HG03139 (cell line): ENCODE results near the gene CHST2.

Experiments
- ATAC-seq: cut with Tn5 transposase; IDR thresholded peaks from one replicate; pipeline ENCODE4 v1.9.1; 2021; ENCODE audit not compliant: unreplicated experiment

The CHST2 gene

DNA sequence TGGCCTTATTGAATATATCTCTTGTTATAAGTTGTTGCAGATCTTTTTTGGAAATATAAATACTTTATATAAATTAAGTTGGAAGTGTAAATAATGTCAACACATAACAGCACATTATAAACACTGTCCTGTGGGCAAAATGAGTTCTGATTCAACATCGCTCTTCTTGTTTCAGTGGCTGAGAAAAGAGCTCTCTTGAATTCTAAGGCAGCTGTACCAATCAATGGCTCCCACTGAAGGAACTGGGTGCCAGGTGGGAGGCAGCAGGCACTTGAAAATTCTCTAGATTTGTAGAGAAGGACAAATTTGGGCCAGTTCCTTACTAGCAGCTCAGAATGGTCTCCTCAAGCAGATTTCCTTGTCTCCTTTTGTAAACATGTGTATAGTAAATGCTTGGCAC lies 45.6 kb downstream of the CHST2 start:
- ATAC-seq = no peak

- ATAC-seq = peak; percentile 59
Observed at GRCh38 chr3:143165612-143166285, 46.2 kb downstream of the CHST2 start.

DNA sequence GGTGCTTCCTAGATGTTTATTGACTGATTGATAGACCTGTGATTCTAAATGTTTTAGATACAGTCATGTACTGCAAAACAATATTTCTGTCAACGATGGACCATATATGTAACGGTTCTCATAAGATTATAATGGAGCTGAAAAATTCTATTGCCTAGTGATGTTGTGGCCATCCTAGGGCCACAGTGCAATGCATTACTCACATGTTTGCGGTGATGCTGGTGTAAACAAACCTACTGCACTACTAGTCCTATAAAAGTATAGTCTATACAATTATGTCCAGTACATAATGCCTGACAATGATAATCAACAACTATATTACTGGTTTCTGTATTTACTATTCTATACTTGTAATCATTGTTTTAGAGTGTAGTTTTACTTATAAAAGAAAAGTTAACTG lies 46.8 kb downstream of the CHST2 start:
- no peak for ATAC-seq

DNA sequence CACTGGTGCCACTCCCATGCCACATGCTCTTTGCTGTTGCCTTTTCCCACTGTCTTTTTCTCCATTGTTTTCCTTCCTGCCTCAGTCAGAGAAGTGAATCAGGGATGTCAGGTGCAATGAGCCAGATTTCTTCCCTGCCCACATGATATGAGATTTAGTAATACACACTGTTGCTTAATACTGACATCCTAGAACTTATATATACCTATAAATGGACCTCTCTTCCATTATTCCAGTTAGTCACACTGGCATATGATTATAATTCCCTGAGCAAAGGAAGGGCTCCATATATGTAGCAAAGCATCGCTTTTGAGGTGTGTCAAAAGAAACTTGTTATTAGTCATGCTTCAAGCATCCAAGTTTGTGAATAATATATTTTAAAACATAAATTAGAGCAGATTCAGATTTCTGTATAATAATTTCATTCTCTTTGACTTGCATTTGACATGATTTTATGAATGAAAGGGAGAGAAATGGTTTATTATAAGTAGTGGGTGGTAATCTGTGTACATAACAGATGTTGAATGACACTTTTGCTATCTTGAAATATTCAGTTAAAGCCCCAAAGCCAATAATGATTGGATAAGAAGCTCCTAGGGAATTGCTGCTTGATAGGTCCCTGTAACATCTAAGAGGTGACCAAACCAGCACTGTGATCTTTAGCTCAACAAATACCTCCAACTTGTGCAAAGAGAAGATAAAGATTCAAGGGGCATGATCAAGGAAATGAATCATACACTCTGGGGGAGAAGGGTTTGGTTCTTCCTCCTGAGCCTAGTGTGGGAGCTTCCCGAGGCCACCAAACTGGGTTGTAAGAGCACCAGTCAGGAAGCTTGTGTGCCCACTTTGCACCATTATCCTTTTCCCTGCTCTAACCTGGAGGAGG lies 48.6 kb downstream of the CHST2 start:
- ATAC-seq = no peak

DNA sequence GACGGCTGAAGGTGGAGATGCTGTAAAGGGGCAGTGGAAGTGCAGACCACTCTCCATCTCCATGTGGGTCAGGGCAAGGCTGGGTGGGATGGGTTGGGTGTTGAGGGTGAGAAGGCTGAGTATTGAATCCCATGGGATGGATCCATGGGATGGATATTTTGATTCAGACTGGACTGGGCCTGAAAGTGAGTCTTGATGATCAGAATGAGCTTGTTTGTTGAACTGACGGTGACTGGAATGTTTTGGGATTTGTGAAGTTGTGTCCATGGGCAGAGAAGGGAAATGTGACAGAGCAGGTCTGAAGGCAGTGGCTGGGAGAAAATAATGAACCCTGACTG lies 49.3 kb downstream of the CHST2 start:
- no peak for ATAC-seq

DNA sequence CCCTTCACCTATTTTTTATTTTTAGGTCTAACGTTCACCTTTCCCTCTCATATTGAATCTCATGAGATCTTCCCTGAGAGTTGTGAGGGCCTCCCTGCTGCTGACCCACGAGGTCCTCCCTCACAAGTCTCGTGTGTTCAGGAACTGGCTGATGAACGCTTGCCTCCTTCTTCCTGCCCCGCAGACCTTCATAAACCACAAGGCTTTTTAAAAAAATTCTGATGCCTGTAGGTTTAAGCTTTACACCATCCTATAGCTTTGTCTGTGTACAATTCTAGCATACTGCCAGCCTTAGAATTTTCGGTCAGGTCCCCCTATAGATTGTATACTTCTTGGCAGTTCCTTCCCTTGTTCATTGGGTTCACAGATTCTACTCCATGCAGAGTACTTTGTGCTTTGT lies 50.5 kb downstream of the CHST2 start:
- no peak for ATAC-seq

DNA sequence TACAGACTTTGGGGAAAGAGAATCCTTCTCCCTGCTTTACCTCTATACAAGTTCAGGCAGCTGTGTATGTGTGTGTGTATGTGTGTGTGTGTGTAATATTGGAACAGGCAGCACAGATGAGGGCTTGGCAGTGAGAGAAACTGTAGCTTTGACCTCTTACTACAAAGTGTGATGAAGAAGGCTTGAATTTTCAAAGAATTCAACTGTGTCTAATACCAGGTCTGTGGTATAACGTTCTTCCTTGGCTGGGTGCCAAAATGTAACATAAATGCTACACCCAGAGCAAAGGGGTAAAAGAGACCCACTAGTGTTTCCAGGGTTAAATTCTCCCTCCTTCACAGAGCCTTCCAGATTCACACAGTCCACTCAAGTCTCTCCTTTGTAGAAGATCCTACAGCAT lies 51.1 kb downstream of the CHST2 start:
- peak; percentile 20 for ATAC-seq

- peak; percentile 66 for ATAC-seq
Observed at GRCh38 chr3:143171141-143171980, 51.8 kb downstream of the CHST2 start.

DNA sequence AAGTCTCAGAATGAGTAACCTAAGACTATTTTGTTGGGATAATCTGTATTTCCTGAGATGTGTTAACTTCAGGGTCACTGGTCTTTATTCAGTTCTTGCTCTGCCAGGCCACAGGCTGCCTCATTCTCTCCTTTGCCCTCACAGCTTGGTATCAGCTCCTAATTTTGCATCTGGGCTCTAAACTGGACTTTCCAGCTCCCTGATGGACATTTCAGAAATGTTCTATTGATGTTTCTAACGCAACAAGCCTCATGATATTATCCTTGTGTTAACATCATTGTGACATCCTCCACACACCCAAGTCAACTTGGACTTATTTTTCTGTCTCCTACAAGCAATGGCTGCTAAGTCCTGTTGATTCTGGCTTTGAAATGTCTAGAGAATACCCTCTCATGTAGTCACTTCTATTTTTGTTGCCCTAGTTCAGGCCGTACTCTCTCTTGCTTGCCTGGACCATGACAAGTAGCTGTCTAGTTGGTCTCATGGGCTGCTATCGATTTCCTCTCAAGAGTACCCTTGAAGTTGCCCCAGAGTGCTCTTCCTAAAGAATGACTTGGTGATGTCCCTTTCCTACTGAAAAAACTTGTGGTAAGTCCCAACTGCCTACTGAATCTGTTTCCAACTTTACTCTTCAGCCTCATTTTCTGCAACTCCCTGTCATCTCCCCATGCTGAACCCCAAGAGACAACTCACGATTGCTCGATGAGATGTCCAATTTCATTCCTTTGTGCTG lies 52.7 kb downstream of the CHST2 start:
- no peak for ATAC-seq

DNA sequence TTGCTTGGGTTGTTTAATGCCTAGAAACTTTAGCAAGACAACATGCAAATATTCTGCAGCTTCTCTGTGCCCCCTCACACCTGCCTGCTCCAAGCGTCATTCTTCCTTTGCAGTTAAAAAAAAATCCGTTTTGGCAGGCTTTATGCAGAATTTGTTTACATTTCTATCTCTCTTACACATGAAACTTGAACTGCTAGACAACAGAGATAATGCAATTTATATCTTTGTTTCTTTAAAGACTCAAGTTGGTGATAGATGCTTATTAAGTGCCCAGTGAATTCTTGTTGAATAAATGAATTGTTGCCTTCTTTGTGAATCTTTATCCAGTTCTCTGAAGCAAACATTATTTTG lies 53.2 kb downstream of the CHST2 start:
- ATAC-seq = no peak

- ATAC-seq = no peak
Observed at GRCh38 chr3:143173242-143173641, 53.7 kb downstream of the CHST2 start.
